Stimulated activated CD8-positive, alpha-beta memory T cell treated with anti-CD3 and anti-CD28 coated beads, Interleukin-12 subunit alpha, Interleukin-12 subunit beta, amount 100 ng/mL, for 4 hours (primary cell): ENCODE results near the gene COPS2.
"Not testable (repeated sequence)": the region's sequence is repeated elsewhere in the genome, so short reads cannot be mapped to it uniquely, and the experiment has no call there.

Source experiments
- DNase-seq: peaks from one replicate; pipeline ENCODE4 v3.0.0-alpha.2; 2020; ENCODE audit warnings: low read depth

The COPS2 gene

DNA sequence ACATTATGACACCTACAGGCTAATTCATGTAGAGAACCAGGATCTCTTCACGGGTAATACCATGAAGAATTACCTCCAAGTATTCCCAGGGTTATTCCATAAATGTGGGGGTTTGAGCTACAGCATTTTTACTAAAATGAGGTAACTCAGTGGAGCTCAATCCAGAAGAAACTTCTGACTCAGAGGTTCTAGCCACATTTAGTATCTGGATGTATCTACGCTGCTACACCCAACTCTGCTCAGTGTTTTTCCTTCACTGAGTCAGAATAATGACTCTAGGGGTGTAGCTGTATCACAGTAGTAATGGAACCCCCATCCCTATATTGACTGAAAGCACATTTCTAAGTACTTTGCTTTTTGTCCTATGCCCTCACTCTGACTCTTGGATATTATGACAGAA, 52.4 kb downstream of the COPS2 start:
- no peak for DNase-seq

DNA sequence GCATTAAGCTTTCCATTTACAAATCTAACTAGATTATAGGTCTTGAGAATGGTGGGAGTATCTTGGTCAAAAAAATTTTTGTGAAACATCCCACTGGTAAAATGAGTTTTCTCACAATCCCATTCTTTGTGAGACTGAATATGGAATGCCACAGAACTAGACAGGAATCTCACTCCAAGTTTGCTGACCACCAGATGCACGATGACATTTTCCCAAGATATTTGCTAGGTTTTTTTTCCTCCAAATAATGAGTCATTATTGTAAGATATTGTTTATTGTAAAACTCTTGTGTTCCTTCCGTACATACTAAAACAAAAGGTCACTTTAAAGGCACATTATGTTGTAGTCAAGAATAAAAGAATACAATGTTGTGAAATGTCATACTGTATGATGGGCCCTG, 53.9 kb downstream of the COPS2 start:
- no peak for DNase-seq

DNA sequence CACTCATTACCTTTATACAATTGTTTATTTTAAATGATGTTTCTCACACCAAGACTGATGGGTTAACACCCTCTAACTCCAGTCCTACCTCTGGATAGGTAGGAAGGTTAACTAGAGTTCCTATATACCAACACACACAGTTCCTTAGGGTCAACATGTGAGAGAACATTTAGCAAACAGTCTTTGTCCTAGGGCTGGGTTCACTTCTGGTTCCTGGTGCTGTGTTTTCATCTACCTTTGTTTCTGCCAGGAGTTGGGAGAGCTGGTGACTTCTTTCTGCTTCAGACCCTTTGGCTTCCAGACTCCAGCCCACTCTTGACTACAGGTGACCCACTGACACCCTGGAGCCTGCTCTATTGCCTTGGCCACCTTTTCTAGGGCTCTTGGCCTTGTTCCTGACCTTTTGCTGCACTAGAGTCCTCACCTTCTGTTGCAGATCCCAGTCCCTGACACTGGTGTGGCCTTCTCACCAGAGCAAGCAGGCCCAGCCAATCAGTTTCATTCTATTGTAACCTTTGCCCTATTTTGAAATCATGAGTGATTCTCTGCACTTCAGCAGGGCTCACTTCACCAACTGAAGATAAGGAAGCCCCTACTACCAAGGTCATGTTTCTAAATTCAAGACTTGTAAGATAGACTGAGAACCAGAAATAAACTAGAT, 59.2 kb downstream of the COPS2 start:
- no peak for DNase-seq

DNA sequence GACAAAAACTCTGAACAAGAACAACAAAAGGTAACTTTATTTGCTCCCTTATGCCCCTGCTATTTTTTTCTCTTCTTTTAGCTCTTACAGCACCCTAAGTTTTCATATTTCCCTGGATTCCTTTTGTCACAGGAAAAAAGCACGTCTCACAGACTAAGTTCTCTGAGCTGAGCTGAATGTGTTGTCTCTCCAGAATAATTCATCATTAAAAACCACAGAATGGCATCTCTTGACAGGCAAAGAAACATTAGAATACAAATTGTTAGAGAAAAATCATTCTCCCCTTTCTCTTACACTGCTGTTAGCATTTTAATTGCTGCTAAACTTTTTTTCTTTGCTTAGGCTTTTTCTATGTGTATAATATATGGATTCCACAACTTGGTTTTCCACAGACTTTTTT, 60.5 kb downstream of the COPS2 start:
- DNase-seq: no peak

DNA sequence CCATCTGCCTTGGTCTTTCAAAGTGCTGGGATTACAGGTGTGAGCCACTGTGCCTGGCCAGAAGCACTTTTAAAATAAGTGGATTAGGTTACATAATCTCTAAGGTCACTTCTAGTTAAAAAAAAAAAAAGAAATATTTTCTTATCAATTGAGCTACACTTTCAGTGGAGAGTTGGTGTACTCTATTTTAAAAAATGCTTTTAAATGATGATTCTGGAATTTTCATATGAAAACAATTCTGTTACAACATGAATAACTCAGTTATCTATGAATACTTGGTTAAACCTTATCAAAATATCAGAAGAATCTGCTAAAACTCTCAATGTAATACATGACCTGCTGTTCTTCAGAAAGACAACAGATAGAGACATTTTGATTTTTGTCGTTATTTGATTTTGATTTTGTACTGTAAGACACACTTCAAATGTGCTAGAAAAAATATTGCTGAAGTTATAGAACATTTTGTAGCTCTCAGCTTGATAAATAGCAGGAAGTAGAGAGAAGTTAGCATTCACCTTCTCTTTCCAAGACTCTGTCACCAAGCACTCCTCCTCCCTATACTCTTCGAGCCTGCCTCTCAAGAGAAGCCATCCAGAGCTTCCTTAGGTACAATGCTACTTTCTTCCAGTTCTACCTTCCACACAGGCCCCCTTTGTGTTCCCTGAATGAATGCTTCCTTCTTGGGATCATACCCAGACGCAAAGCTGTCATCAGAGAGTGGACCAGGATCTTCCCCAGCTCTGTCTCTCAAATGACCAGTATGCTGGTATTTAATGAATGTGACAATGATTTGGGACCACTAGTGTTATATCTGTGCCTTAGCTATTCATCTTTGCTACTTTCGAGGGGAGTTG, 61.9 kb downstream of the COPS2 start:
- DNase-seq: no peak

DNA sequence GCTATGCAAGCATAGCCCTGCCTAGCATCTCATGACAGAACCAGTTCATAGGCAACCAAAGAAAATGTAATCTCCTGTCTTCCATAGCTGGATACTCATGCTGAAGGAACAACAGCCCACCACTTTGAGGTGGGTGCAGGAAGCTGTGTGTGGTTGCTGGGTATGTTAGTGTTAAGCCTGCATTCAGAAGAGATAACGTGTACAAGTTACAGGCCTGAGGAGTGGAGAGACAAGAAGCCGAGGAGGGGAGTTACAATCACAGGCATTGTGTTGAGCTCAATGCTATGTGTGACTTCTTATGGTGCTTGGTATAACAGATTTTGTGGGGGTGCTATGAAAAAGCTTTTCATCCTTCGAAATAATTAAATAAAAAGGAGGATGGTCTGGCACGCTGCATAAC, 66.4 kb downstream of the COPS2 start:
- DNase-seq: no peak

DNA sequence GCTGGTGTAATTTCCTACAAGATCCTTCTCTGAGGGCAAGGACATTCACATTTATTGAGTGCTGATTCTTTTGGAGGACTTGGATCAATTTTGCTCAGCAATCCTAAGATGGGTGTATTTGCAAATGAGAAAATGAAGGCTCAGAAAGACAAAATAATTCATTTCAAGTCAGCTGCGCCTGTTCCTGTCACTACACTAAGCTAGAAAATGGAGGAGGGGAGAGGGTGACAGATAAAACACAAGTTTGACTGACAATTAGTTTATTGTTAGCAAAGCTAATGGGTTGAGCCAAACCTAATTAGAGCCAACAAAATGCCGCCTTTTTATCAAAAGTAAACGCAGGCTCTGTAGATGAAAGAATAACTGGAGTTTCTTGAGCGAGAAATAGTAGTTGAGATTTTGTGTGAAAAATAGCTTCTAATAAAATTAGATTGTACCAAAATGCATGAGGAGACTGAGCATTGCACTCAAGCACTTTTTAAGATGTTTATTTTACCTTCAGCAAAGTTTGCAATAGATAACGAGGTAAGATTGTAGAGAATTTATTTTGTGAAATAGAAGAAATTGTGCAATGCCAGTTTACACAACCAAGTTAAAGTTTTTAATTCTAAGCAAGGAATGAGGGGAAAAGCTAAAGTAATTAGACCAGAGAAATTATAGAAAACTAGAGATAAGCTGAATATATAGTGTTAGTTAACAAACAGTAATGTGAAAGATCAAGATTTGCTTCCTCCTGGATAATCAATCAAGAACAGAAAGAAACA, 69.5 kb downstream of the COPS2 start:
- no peak for DNase-seq

DNA sequence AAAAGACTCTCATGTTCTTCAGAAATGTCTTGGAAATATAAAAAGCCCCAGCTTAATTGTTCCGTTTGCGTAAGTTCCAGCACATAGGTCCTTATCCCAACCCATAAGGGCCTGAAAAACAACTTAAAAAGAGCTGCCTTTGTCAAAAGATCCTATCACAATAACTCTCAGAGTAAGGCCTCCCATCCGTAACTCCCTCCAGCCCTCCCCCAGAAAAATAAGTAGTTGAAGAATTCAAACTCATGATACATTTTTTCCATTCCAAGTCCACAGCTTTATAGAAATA, 71.2 kb downstream of the COPS2 start:
- DNase-seq: no peak

DNA sequence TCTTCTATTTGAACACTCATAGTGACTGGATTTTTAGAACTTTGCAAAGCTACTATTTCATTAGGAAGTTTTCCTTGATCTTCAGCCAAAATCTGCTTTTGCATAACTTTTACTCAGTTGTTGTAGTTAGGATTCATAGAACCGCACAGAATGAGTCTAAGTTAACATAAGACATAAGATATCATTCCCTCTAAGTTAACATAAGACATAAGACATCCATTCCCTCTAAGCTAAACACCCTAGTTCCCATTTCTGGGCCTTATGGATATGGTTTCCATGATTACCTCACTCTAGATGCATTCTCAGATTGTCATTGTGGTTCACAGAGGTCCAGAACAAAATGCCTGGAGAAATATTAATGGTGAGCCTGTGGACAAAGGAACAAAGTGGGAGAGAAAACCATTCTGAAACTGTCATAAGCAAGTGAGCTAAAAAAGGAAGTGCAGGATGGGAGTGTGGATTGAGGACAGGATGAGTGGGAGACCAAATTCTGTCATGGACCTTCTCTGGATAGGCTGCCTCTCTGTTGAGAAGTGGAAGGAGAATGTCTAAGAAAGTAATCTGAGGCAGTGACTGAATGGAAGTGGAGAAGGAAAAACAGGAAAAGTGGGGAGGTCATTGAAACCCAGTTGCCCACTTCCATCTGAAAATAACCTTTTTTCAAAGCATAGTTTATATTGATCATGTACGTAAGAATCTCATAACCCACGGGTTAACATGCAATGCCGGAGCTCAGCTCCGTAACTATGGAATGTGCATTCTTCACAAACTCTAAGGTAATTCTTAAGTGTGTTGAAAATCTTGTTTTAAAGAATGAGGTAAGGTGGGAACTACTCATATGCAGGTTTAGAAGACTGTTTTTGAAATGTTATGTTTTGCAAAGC, 71.8 kb downstream of the COPS2 start:
- DNase-seq: no peak

DNA sequence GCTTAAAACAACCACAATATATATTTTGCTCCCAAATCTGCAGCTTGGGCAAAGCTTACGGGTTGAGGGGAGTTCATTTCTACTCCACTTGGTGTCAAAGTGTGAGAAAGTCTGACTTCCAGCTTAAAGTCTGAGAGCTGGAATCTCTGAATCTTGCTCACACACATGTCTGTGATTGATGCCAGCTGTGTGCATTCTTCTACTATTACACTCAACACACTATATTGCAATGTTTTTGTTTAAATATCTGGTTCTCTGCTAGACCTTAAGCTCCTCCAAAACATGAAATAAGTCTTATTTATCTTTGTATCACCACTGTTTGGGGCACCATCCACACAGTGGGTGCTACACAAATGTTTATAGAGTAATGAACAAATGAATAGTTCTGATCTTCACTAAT, 72.4 kb downstream of the COPS2 start:
- no peak for DNase-seq

DNA sequence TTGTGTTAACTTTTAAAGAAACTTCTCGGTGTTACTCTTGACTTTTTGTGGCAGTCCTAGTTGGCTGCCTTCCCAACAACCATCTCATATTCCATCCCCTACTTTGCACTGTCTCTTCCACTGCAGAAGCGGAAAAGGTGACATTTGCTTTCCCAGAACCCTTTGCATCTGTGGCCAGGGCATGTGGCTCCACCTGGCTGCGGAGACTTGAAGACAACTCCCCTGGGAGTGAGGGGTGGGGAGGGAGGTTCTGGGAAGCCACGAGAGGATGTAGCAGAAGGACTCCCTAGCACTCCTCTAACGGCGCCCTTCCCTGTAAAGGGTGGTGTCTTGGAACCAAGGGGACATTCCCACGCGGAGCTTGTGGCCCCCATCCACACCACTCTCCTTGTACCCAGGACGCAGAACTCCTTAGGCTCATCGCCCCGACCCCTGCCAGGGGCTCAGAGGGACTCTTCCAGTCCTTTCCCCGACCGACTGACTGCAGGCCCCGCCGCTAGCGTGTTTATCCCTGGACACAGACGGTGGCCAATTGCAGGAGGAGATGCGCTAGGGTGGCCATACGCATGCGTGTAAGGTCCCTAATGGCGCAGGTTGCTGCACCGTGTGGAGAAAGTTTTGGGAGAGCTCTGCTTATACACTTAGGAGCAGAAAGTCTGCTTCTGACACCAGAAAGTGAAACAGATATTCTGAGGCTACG, 75.9 kb downstream of the COPS2 start:
- no peak for DNase-seq

DNA sequence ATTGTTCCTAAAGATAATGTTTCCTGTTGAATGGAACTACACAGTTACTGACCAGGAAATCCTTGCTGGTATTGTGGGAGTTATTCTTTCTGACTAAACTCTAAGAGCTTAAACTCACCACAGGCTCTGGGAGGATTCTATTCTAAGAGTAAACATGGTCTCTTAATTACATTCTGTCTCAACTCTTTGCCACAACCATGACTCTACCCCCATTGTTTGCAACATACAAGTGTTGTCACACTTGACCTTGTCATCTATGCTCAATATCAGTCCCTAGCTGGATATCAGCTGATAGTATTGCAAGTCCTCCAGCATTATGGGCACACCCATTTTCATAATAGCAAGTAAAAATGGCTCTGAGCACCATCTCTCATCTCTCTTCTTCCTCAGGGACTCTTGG, 79.5 kb downstream of the COPS2 start:
- DNase-seq: no peak

DNA sequence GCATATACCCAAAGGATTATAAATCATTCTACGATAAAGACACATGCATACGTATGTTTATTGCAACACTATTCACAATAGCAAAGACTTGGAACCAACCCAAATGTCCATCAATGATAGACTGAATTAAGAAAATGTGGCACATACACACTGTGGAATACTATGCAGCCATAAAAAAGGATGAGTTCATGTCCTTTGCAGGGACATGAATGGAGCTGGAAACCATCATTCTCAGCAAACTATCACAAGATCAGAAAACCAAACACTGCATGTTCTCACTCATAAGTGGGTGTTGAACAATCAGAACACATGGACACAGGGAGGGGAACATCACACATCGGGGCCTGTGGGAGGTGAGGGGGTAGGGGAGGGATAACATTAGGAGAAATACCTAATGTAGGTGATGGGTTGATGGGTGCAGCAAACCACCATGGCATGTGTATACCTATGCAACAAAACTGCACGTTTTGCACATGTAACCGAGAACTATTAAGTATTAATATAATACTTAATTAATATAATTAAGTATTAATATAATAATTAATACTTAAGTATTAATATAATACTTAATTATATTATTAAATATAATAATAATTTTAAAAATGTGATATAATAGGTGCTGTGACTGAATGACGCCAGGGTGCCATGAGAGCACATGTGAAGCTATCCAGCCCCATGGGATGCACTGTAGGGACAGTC, 80.7 kb downstream of the COPS2 start:
- not testable (repeated sequence) for DNase-seq
